MM.1S (cell line): Measurements from ENCODE around the gene IL11.

Experiments
- EZH2 ChIP-seq: fragments of 300-600 bp; sonication (generic); optimal IDR thresholded peaks from 2 replicates; pipeline ENCODE3; 2017; ENCODE audit warnings: low read depth, mild to moderate bottlenecking, antibody characterized with exemption, low read length, mixed read lengths
- EZH2phosphoT487 ChIP-seq: fragments of 300-600 bp; sonication (generic); IDR thresholded peaks from 2 replicates; pipeline ENCODE4 v1.6.1; 2018; ENCODE audit warnings: antibody characterized with exemption, low read length
- TF ChIP-seq, protein P1 (sequence below): fragments of 300-600 bp; sonication (generic); IDR thresholded peaks from 2 replicates; pipeline ENCODE4 v1.5.1; 2016; ENCODE audit warnings: antibody characterized with exemption, low read length, mixed read lengths

DNA sequence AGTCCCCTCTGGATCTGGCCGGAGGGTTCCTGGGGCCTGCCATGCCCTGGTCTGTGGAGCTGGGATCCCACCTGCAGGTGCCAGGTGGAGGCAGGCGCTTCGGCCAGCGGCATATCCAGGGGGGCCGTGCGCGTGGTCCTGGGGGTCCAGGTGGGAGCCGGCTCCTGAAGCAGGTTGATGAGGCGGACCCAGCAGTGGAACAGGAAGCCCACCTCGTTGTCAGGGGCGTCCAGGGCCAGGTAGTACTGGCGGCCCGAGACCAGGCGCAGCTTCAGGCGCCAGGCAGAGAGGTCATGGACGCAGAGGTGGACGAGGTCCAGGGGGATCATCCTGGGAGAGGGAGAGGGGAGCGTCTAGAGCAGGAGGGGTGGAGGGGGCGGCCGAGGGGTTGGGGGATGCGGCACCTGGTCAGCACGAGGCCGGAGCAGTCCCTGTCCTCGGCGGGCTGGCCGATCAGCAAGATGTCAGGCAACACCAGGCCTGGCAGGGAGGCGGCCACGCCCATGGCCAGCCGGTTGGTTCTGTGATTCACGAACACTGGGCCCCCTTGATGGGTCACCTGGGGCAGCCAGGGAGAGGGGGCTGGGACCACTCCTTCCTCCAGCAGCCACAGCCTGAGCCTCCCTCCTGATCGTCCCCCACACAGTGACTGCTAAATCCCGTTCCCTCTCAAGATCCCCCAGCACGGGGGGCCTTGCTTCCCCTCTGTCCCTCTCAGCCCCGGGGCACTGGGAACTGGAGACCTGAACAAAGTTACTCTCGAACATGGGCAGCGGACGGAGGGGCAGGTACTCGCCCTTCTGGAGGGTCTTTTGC is 7.9 kb downstream of the IL11 start:
- TF ChIP-seq, protein P1, sequence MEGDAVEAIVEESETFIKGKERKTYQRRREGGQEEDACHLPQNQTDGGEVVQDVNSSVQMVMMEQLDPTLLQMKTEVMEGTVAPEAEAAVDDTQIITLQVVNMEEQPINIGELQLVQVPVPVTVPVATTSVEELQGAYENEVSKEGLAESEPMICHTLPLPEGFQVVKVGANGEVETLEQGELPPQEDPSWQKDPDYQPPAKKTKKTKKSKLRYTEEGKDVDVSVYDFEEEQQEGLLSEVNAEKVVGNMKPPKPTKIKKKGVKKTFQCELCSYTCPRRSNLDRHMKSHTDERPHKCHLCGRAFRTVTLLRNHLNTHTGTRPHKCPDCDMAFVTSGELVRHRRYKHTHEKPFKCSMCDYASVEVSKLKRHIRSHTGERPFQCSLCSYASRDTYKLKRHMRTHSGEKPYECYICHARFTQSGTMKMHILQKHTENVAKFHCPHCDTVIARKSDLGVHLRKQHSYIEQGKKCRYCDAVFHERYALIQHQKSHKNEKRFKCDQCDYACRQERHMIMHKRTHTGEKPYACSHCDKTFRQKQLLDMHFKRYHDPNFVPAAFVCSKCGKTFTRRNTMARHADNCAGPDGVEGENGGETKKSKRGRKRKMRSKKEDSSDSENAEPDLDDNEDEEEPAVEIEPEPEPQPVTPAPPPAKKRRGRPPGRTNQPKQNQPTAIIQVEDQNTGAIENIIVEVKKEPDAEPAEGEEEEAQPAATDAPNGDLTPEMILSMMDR: no peak
- TF ChIP-seq EZH2phosphoT487 (no peak), EZH2 (no peak)
